ENCODE results near the gene FDXACB1. TPM values are rescaled to one million over a fixed set of nuclear protein-coding genes. Genes with fewer than 3 reads are reported as not detected.

The FDXACB1 gene
- total RNA-seq = 1.7 and 2.6 TPM in 2 replicates

GRCh38 chr11:111878849-111879636 lies at the start of gene FDXACB1, which contains the start of gene CFAP68:
Gene FDXACB1 (minus strand): TSS chr11:111879165. CDS start chr11:111879132, 33 bp downstream.
Gene CFAP68 (plus strand): TSS chr11:111879541. CDS start chr11:111879561, 20 bp downstream.

GRCh38 chr11:111918390-111919256 lies 39.7 kb upstream of the FDXACB1 start, which contains the start of gene C11orf52:
Gene C11orf52 (plus strand): TSS chr11:111918913. CDS start chr11:111918973, 60 bp downstream.

GRCh38 chr11:111912535-111912934 lies 33.6 kb upstream of the FDXACB1 start, which contains the start of gene HSPB2:
Gene HSPB2 (plus strand): TSS chr11:111912734. CDS start chr11:111912830, 96 bp downstream.

GRCh38 chr11:111911563-111912401 lies 32.8 kb upstream of the FDXACB1 start, which contains the start of gene CRYAB:
Gene CRYAB (minus strand): TSS chr11:111911770. CDS start chr11:111911724, 46 bp downstream.

GRCh38 chr11:111870886-111871692 lies 7.9 kb downstream of the FDXACB1 start, which contains the start of gene ALG9:
Gene ALG9 (minus strand): TSS chr11:111871581. CDS start chr11:111871482, 99 bp downstream.

Small RNAs within 50 kb of the gene (small RNA-seq; reads per million reads assigned to genes)
- gene C11orf52 = not detected
- not detected for gene GNG5P3
- gene RNA5SP351 = not detected
- not detected for gene RPL37AP8

Other genes with a start within 250 kb of the FDXACB1 start
- 40.2 TPM in 2 replicates for gene PPP2R1B, start 112.8 kb downstream of the FDXACB1 start, total RNA-seq
- gene ALG9, start 7.6 kb downstream of the FDXACB1 start, total RNA-seq = 43.1 and 44.0 TPM in 2 replicates
- gene CFAP68, start 376 bp upstream of the FDXACB1 start, total RNA-seq = 7.1 and 9.8 TPM in 2 replicates
- gene CRYAB, start 32.6 kb upstream of the FDXACB1 start, total RNA-seq = 93.2 and 117 TPM in 2 replicates
- 1.7 and 2.2 TPM in 2 replicates for gene HSPB2, start 33.6 kb upstream of the FDXACB1 start, total RNA-seq
- gene C11orf52, start 39.7 kb upstream of the FDXACB1 start, total RNA-seq = 1.7 and 2.0 TPM in 2 replicates
- gene DIXDC1, start 58.2 kb upstream of the FDXACB1 start, total RNA-seq = 45.7 and 53.0 TPM in 2 replicates
- 37.8 and 42.7 TPM in 2 replicates for gene DLAT, start 146.2 kb upstream of the FDXACB1 start, total RNA-seq
- gene PIH1D2, start 194.9 kb upstream of the FDXACB1 start, total RNA-seq = 5.5 and 7.2 TPM in 2 replicates
- gene NKAPD1, start 195.1 kb upstream of the FDXACB1 start, total RNA-seq = 34.9 and 40.3 TPM in 2 replicates
- 38.6 and 48.5 TPM in 2 replicates for gene TIMM8B, start 207.6 kb upstream of the FDXACB1 start, total RNA-seq
- 121 and 134 TPM in 2 replicates for gene SDHD, start 207.7 kb upstream of the FDXACB1 start, total RNA-seq